ENCODE data around the gene LNPEP.

GRCh38 chr5:97009921-97010320, 74.0 kb downstream of the LNPEP start:
- TF ChIP-seq CTCF (IDR thresholded peaks at IDR 0.05; ENCODE audit: insufficient read depth, low read length, poor library complexity, severe bottlenecking) (no peak), EZH2phosphoT487 (conservative IDR thresholded peaks at IDR 0.05; ENCODE audit: low read length) (no peak)

All from SU-DHL-6 (cell line).